ENCODE results near the gene CYTH1.

DNA sequence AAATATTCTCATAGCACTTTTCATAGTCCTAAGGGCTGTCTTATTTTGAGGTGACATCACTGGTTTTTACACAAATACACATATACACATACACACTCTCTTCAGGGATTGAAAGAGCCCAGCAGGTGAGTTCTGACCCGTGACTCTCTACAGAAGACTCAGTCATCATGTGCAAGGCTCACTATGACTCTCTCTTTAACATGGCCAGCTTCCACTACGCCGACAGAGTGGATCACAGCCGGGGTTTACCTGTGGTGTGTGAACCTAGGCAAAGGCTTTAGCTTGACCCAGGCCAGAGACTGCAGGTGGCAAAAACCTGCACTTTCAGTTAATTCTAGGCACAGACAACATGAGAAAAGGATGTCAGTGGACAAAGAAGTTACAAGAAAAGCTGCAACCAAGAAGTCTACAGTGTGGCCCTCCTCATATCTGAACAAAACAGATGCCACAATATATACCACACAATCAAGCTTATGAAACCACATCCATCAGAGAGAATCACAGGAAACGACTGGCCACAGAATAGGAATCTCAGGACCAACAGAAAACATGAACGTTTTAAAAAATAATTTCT lies 56.5 kb downstream of the CYTH1 start:
- TF ChIP-seq, protein P1, sequence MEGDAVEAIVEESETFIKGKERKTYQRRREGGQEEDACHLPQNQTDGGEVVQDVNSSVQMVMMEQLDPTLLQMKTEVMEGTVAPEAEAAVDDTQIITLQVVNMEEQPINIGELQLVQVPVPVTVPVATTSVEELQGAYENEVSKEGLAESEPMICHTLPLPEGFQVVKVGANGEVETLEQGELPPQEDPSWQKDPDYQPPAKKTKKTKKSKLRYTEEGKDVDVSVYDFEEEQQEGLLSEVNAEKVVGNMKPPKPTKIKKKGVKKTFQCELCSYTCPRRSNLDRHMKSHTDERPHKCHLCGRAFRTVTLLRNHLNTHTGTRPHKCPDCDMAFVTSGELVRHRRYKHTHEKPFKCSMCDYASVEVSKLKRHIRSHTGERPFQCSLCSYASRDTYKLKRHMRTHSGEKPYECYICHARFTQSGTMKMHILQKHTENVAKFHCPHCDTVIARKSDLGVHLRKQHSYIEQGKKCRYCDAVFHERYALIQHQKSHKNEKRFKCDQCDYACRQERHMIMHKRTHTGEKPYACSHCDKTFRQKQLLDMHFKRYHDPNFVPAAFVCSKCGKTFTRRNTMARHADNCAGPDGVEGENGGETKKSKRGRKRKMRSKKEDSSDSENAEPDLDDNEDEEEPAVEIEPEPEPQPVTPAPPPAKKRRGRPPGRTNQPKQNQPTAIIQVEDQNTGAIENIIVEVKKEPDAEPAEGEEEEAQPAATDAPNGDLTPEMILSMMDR (IDR thresholded peaks at IDR 0.05; ENCODE audit: insufficient read depth, low read depth, low read length), result no peak
- no peak for TF ChIP-seq EZH2 (IDR thresholded peaks at IDR 0.05; ENCODE audit: insufficient read depth, low read length)

Measured in astrocyte (in vitro differentiated cells and primary cell).